Dendritic cell treated with granulocyte-macrophage colony-stimulating factor and Interleukin-4, amounts not matched to agents 40 ng/mL and 50 ng/mL, for 4 days (primary cell): ENCODE measurements around the gene ZNF654.
"Not testable (repeated sequence)": the region's sequence is repeated elsewhere in the genome, so short reads cannot be mapped to it uniquely, and the experiment has no call there.

Experiments
- H3K27ac Mint-ChIP-seq: one replicate; pipeline ENCODE4 v1.8.0; 2022; ENCODE audit warnings: mild to moderate bottlenecking, mixed read lengths
- H3K27me3 Mint-ChIP-seq: one replicate; pipeline ENCODE4 v1.8.0; 2022; ENCODE audit warnings: mild to moderate bottlenecking, mixed read lengths
- H3K36me3 Mint-ChIP-seq: one replicate; pipeline ENCODE4 v1.8.0; 2022; ENCODE audit warnings: low read depth, mixed read lengths
- H3K4me1 Mint-ChIP-seq: one replicate; pipeline ENCODE4 v1.8.0; 2022; ENCODE audit warnings: low read depth, mixed read lengths
- H3K4me3 Mint-ChIP-seq: one replicate; pipeline ENCODE4 v1.8.0; 2022; ENCODE audit warnings: mild to moderate bottlenecking, moderate library complexity, mixed read lengths
- H3K9me3 Mint-ChIP-seq: one replicate; pipeline ENCODE4 v1.8.0; 2022; ENCODE audit warnings: mixed read lengths
- intact Hi-C: fragments of 100-400 bp; cut with micrococcal nuclease; formaldehyde crosslinking; loops from one replicate; pipeline ENCODE4 v1.15.0; 2022

ZNF654 gene

GRCh38 chr3:88084097-88084501 is 25.0 kb downstream of the ZNF654 start:
- no peaks in the 10 kb centered on the region for H3K9me3 Mint-ChIP-seq
- no peaks in the 10 kb centered on the region for H3K27me3 Mint-ChIP-seq
- no peak overlapping the region for H3K27ac Mint-ChIP-seq
- H3K4me3 Mint-ChIP-seq, result no peak overlapping the region
- peaks cover 27% of the 10 kb centered on the region for H3K4me1 Mint-ChIP-seq
- intact Hi-C loops, result no loop called here
- peaks cover 34% of the 10 kb centered on the region for H3K36me3 Mint-ChIP-seq

GRCh38 chr3:88090681-88091080 is 31.6 kb downstream of the ZNF654 start:
- Mint-ChIP-seq H3K9me3 (no peaks in the 10 kb centered on the region), H3K4me3 (no peak overlapping the region), H3K36me3 (peaks cover 60% of the 10 kb centered on the region), H3K27me3 (no peaks in the 10 kb centered on the region), H3K4me1 (no peaks in the 10 kb centered on the region), H3K27ac (no peak overlapping the region)
- intact Hi-C loops, result no loop called here

GRCh38 chr3:88092270-88092669 is 33.2 kb downstream of the ZNF654 start:
- H3K27me3 Mint-ChIP-seq, result no peaks in the 10 kb centered on the region
- H3K4me3 Mint-ChIP-seq, result no peak overlapping the region
- no peak overlapping the region for H3K27ac Mint-ChIP-seq
- H3K36me3 Mint-ChIP-seq, result peaks cover 60% of the 10 kb centered on the region
- intact Hi-C loops, result no loop called here
- no peaks in the 10 kb centered on the region for H3K4me1 Mint-ChIP-seq
- no peaks in the 10 kb centered on the region for H3K9me3 Mint-ChIP-seq

- H3K27ac Mint-ChIP-seq, result no peak overlapping the region
- H3K36me3 Mint-ChIP-seq, result peaks cover 63% of the 10 kb centered on the region
- intact Hi-C loops, result no loop called here
- H3K4me1 Mint-ChIP-seq, result no peaks in the 10 kb centered on the region
- no peak overlapping the region for H3K4me3 Mint-ChIP-seq
- H3K27me3 Mint-ChIP-seq, result no peaks in the 10 kb centered on the region
- H3K9me3 Mint-ChIP-seq, result peaks cover 9% of the 10 kb centered on the region
Measured at GRCh38 chr3:88093266-88093665, 34.2 kb downstream of the ZNF654 start.

- Mint-ChIP-seq H3K27me3 (no peaks in the 10 kb centered on the region), H3K4me1 (no peaks in the 10 kb centered on the region), H3K36me3 (peaks cover 42% of the 10 kb centered on the region), H3K4me3 (no peak overlapping the region), H3K27ac (no peak overlapping the region), H3K9me3 (peaks cover 9% of the 10 kb centered on the region)
- intact Hi-C loops, result no loop called here
Measured at GRCh38 chr3:88101142-88101541, 42.1 kb downstream of the ZNF654 start.

GRCh38 chr3:88105325-88105724 is 46.3 kb downstream of the ZNF654 start:
- H3K27ac Mint-ChIP-seq, result no peak overlapping the region
- H3K4me1 Mint-ChIP-seq, result no peaks in the 10 kb centered on the region

GRCh38 chr3:88112289-88112688 is 53.2 kb downstream of the ZNF654 start:
- Mint-ChIP-seq H3K36me3 (peaks cover 38% of the 10 kb centered on the region), H3K4me3 (no peak overlapping the region)
- intact Hi-C loops, result loop anchor here (2.0 to 5.0 kb wide), 3 partner anchors 53 to 761 kb away; partner anchors contain the start of genes CGGBP1 and ZNF654

More at GRCh38 chr3:88105325-88105724, 46.3 kb downstream of the ZNF654 start:
- no peaks in the 10 kb centered on the region for H3K9me3 Mint-ChIP-seq
- H3K4me3 Mint-ChIP-seq, result no peak overlapping the region
- no peaks in the 10 kb centered on the region for H3K27me3 Mint-ChIP-seq
- H3K36me3 Mint-ChIP-seq, result peaks cover 29% of the 10 kb centered on the region
- intact Hi-C loops, result loop anchor here (5.0 kb wide), 1 partner anchor 338 kb away; no protein-coding TSS in a partner anchor

GRCh38 chr3:88113311-88114162 is 54.5 kb downstream of the ZNF654 start:
- no peak overlapping the region for H3K4me3 Mint-ChIP-seq
- no peaks in the 10 kb centered on the region for H3K27me3 Mint-ChIP-seq
- no peaks in the 10 kb centered on the region for H3K9me3 Mint-ChIP-seq
- intact Hi-C loops, result loop anchor here (2.0 to 5.0 kb wide), 3 partner anchors 55 to 763 kb away; partner anchors contain the start of genes CGGBP1 and ZNF654
- H3K27ac Mint-ChIP-seq, result no peak overlapping the region
- peaks cover 5% of the 10 kb centered on the region for H3K4me1 Mint-ChIP-seq
- peaks cover 38% of the 10 kb centered on the region for H3K36me3 Mint-ChIP-seq

More at GRCh38 chr3:88112289-88112688, 53.2 kb downstream of the ZNF654 start:
- Mint-ChIP-seq H3K4me1 (peaks cover under 1% of the 10 kb centered on the region), H3K9me3 (no peaks in the 10 kb centered on the region), H3K27me3 (no peaks in the 10 kb centered on the region), H3K27ac (no peak overlapping the region)

GRCh38 chr3:88114878-88115549 is 56.0 kb downstream of the ZNF654 start:
- peaks cover 39% of the 10 kb centered on the region for H3K36me3 Mint-ChIP-seq
- no peaks in the 10 kb centered on the region for H3K27me3 Mint-ChIP-seq
- no peak overlapping the region for H3K4me3 Mint-ChIP-seq
- peaks cover 5% of the 10 kb centered on the region for H3K4me1 Mint-ChIP-seq
- no peaks in the 10 kb centered on the region for H3K9me3 Mint-ChIP-seq
- intact Hi-C loops, result loop anchor here (5.0 kb wide), 1 partner anchor 108 kb away; no protein-coding TSS in a partner anchor
- H3K27ac Mint-ChIP-seq, result no peak overlapping the region

GRCh38 chr3:88117683-88118082 is 58.6 kb downstream of the ZNF654 start:
- intact Hi-C loops, result no loop called here
- H3K4me1 Mint-ChIP-seq, result peaks cover 17% of the 10 kb centered on the region
- H3K36me3 Mint-ChIP-seq, result peaks cover 47% of the 10 kb centered on the region
- H3K9me3 Mint-ChIP-seq, result no peaks in the 10 kb centered on the region
- no peaks in the 10 kb centered on the region for H3K27me3 Mint-ChIP-seq
- H3K27ac Mint-ChIP-seq, result no peak overlapping the region
- H3K4me3 Mint-ChIP-seq, result no peak overlapping the region

GRCh38 chr3:88118603-88119002 is 59.5 kb downstream of the ZNF654 start:
- peaks cover 47% of the 10 kb centered on the region for H3K36me3 Mint-ChIP-seq
- H3K4me1 Mint-ChIP-seq, result peaks cover 17% of the 10 kb centered on the region
- H3K9me3 Mint-ChIP-seq, intact Hi-C loops, H3K27me3 Mint-ChIP-seq, H3K4me3 Mint-ChIP-seq, H3K27ac Mint-ChIP-seq: not testable (repeated sequence)

GRCh38 chr3:88123526-88123925 is 64.5 kb downstream of the ZNF654 start:
- H3K36me3 Mint-ChIP-seq, result peaks cover 16% of the 10 kb centered on the region
- peaks cover 18% of the 10 kb centered on the region for H3K4me1 Mint-ChIP-seq
- H3K27ac Mint-ChIP-seq, result no peak overlapping the region
- no peaks in the 10 kb centered on the region for H3K27me3 Mint-ChIP-seq
- intact Hi-C loops, result no loop called here
- H3K4me3 Mint-ChIP-seq, result no peak overlapping the region
- H3K9me3 Mint-ChIP-seq, result no peaks in the 10 kb centered on the region

GRCh38 chr3:88131695-88132094 is 72.6 kb downstream of the ZNF654 start:
- no peaks in the 10 kb centered on the region for H3K9me3 Mint-ChIP-seq
- no peak overlapping the region for H3K27ac Mint-ChIP-seq
- H3K36me3 Mint-ChIP-seq, result peaks cover 58% of the 10 kb centered on the region
- peaks cover 6% of the 10 kb centered on the region for H3K4me1 Mint-ChIP-seq
- no peak overlapping the region for H3K4me3 Mint-ChIP-seq
- H3K27me3 Mint-ChIP-seq, result no peaks in the 10 kb centered on the region
- intact Hi-C loops, result no loop called here

- H3K36me3 Mint-ChIP-seq, result peaks cover 60% of the 10 kb centered on the region
- intact Hi-C loops, result no loop called here
Measured at GRCh38 chr3:88132894-88133293, 73.8 kb downstream of the ZNF654 start.

More at GRCh38 chr3:88132894-88133293, 73.8 kb downstream of the ZNF654 start:
- Mint-ChIP-seq H3K4me3 (no peak overlapping the region), H3K27me3 (no peaks in the 10 kb centered on the region), H3K4me1 (no peaks in the 10 kb centered on the region), H3K27ac (no peak overlapping the region), H3K9me3 (no peaks in the 10 kb centered on the region)
